AG09309 (cell line): ENCODE results near the gene MEIS2.
A peak's percentile ranks its signal among the peaks of the same experiment; 100 is the strongest.

Source experiments
- DNase-seq: peaks from one replicate; pipeline ENCODE4 v3.0.0-alpha.2; 2010; ENCODE audit warnings: low read depth
- H3K4me3 ChIP-seq: 2 replicates; pipeline ENCODE4 v1.5.1; 2011; ENCODE audit warnings: mild to moderate bottlenecking, low read depth, low read length, moderate library complexity; ENCODE audit not compliant: control insufficient read depth
- TF ChIP-seq, protein P1 (sequence below): IDR thresholded peaks from 2 replicates; pipeline ENCODE4 v1.5.1; 2011; ENCODE audit warnings: mild to moderate bottlenecking, low read depth, low read length, inconsistent platforms; ENCODE audit not compliant: insufficient read depth, control insufficient read depth; ENCODE audit errors: missing control alignments

Gene MEIS2

DNA sequence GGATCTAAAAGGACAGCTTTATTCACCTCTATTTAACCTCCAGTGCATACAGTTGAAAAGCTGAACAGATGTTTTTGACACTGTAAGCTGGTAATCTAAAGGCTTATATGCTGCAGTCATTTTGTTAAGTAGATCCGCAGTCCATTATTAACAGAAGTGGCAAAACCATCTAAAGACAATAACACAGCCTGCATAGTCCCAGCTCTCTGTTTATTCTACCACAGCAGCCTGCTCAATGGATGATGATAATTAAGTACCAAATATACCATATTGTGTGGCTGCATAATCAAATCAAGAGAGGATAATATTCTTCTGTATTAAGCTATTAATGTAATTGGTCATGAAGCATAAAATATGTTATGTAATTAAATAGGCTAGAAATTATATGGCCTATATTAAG lies 207.1 kb downstream of the MEIS2 start:
- no peak for DNase-seq
- no peak overlapping the region for H3K4me3 ChIP-seq
- TF ChIP-seq, protein P1, sequence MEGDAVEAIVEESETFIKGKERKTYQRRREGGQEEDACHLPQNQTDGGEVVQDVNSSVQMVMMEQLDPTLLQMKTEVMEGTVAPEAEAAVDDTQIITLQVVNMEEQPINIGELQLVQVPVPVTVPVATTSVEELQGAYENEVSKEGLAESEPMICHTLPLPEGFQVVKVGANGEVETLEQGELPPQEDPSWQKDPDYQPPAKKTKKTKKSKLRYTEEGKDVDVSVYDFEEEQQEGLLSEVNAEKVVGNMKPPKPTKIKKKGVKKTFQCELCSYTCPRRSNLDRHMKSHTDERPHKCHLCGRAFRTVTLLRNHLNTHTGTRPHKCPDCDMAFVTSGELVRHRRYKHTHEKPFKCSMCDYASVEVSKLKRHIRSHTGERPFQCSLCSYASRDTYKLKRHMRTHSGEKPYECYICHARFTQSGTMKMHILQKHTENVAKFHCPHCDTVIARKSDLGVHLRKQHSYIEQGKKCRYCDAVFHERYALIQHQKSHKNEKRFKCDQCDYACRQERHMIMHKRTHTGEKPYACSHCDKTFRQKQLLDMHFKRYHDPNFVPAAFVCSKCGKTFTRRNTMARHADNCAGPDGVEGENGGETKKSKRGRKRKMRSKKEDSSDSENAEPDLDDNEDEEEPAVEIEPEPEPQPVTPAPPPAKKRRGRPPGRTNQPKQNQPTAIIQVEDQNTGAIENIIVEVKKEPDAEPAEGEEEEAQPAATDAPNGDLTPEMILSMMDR: no peak

- H3K4me3 ChIP-seq: no peak overlapping the region
Measured at GRCh38 chr15:36888011-36888992, 212.0 kb downstream of the MEIS2 start.

GRCh38 chr15:36887214-36887961 lies 213.0 kb downstream of the MEIS2 start:
- TF ChIP-seq, protein P1: no peak
- DNase-seq: no peak
- peak overlapping the region; percentile 11; the same call in 1 of the 2 replicates for H3K4me3 ChIP-seq

More at GRCh38 chr15:36888011-36888992, 212.0 kb downstream of the MEIS2 start:
- no peak for DNase-seq
- TF ChIP-seq, protein P1: no peak

GRCh38 chr15:36886701-36887100 lies 213.6 kb downstream of the MEIS2 start:
- DNase-seq: no peak
- TF ChIP-seq, protein P1: no peak
- H3K4me3 ChIP-seq: no peak overlapping the region

GRCh38 chr15:36886191-36886590 lies 214.2 kb downstream of the MEIS2 start:
- no peak overlapping the region for H3K4me3 ChIP-seq
- TF ChIP-seq, protein P1: no peak
- no peak for DNase-seq

GRCh38 chr15:36885771-36886170 lies 214.6 kb downstream of the MEIS2 start:
- no peak for DNase-seq
- TF ChIP-seq, protein P1: no peak

More at GRCh38 chr15:36885771-36886170, 214.6 kb downstream of the MEIS2 start:
- H3K4me3 ChIP-seq: no peak overlapping the region
